DMS114 treated with DMSO at 0.1 percent for 48 hours (cell line): ENCODE results near the gene EXOC4.
"Not testable (repeated sequence)": the region's sequence is repeated elsewhere in the genome, so short reads cannot be mapped to it uniquely, and the experiment has no call there.

ENCODE experiments used
- DNase-seq: peaks from one replicate; lab custom pipeline; 2025; ENCODE audit not compliant: unreplicated experiment; lab: John Stamatoyannopoulos, UW

The EXOC4 gene

GRCh38 chr7:133854739-133855138, 601.9 kb downstream of the EXOC4 start:
- peak; percentile 20 for DNase-seq

GRCh38 chr7:133857376-133858119, 604.7 kb downstream of the EXOC4 start:
- DNase-seq: no peak

GRCh38 chr7:133858311-133858710, 605.4 kb downstream of the EXOC4 start:
- DNase-seq: no peak

- no peak for DNase-seq
Observed at GRCh38 chr7:133859231-133859630, 606.4 kb downstream of the EXOC4 start.

GRCh38 chr7:133859871-133860450, 607.1 kb downstream of the EXOC4 start:
- no peak for DNase-seq

GRCh38 chr7:133860628-133861335, 607.9 kb downstream of the EXOC4 start:
- DNase-seq: no peak

GRCh38 chr7:133861876-133862275, 609.0 kb downstream of the EXOC4 start:
- no peak for DNase-seq

GRCh38 chr7:133863362-133864061, 610.6 kb downstream of the EXOC4 start:
- DNase-seq: no peak

GRCh38 chr7:133869556-133869955, 616.7 kb downstream of the EXOC4 start:
- no peak for DNase-seq

GRCh38 chr7:133871757-133872156, 618.9 kb downstream of the EXOC4 start:
- DNase-seq: no peak

GRCh38 chr7:133873187-133873586, 620.3 kb downstream of the EXOC4 start:
- no peak for DNase-seq

- DNase-seq: no peak
Observed at GRCh38 chr7:133873631-133874030, 620.8 kb downstream of the EXOC4 start.

GRCh38 chr7:133883591-133883990, 630.7 kb downstream of the EXOC4 start:
- DNase-seq: no peak

GRCh38 chr7:133885213-133885612, 632.3 kb downstream of the EXOC4 start:
- no peak for DNase-seq

- no peak for DNase-seq
Observed at GRCh38 chr7:133886086-133886485, 633.2 kb downstream of the EXOC4 start.

- no peak for DNase-seq
Observed at GRCh38 chr7:133886797-133887196, 633.9 kb downstream of the EXOC4 start.

- no peak for DNase-seq
Observed at GRCh38 chr7:133887459-133887858, 634.6 kb downstream of the EXOC4 start.

GRCh38 chr7:133888061-133888930, 635.4 kb downstream of the EXOC4 start:
- no peak for DNase-seq

GRCh38 chr7:133904776-133905175, 651.9 kb downstream of the EXOC4 start:
- no peak for DNase-seq

GRCh38 chr7:133906553-133906952, 653.7 kb downstream of the EXOC4 start:
- not testable (repeated sequence) for DNase-seq

- DNase-seq: no peak
Observed at GRCh38 chr7:133910761-133911160, 657.9 kb downstream of the EXOC4 start.
